HG03060 (cell line): Measurements from ENCODE around the gene SYMPK.

ENCODE experiments used
- ATAC-seq: cut with Tn5 transposase; IDR thresholded peaks from one replicate; pipeline ENCODE4 v1.9.1; 2021; ENCODE audit warnings: low read depth, moderate number of reproducible peaks; ENCODE audit not compliant: unreplicated experiment

Gene SYMPK

GRCh38 chr19:45886427-45887199 lies 23.7 kb upstream of the SYMPK start:
- peak; percentile 37 for ATAC-seq

- ATAC-seq = peak; percentile 30
Observed at GRCh38 chr19:45885556-45886426, 22.8 kb upstream of the SYMPK start, which contains the start of gene IRF2BP1. TSS of gene IRF2BP1 (minus strand) at chr19:45886141. CDS start at chr19:45885774, 367 bp downstream.

- no peak for ATAC-seq
Observed at GRCh38 chr19:45884682-45885555, 22.0 kb upstream of the SYMPK start.

GRCh38 chr19:45883881-45884681 lies 21.1 kb upstream of the SYMPK start:
- no peak for ATAC-seq

- ATAC-seq = no peak
Observed at GRCh38 chr19:45883586-45883880, 20.6 kb upstream of the SYMPK start.

- no peak for ATAC-seq
Observed at GRCh38 chr19:45882652-45883585, 20.0 kb upstream of the SYMPK start.

- no peak for ATAC-seq
Observed at GRCh38 chr19:45881909-45882528, 19.1 kb upstream of the SYMPK start.

- no peak for ATAC-seq
Observed at GRCh38 chr19:45881082-45881908, 18.3 kb upstream of the SYMPK start.

- no peak for ATAC-seq
Observed at GRCh38 chr19:45879971-45880370, 17.0 kb upstream of the SYMPK start.

GRCh38 chr19:45879055-45879454 lies 16.1 kb upstream of the SYMPK start:
- ATAC-seq = no peak

- no peak for ATAC-seq
Observed at GRCh38 chr19:45878043-45878794, 15.3 kb upstream of the SYMPK start.

- ATAC-seq = no peak
Observed at GRCh38 chr19:45876411-45877197, 13.7 kb upstream of the SYMPK start.

- ATAC-seq = no peak
Observed at GRCh38 chr19:45876161-45876410, 13.1 kb upstream of the SYMPK start.

GRCh38 chr19:45874620-45874966 lies 11.6 kb upstream of the SYMPK start:
- ATAC-seq = no peak

- no peak for ATAC-seq
Observed at GRCh38 chr19:45873219-45873772, 10.3 kb upstream of the SYMPK start.
